Ascending aorta (tissue), 2 donors: ENCODE results near the gene PKD1L1. TPM values are rescaled to one million over a fixed set of nuclear protein-coding genes. Genes with fewer than 3 reads are reported as not detected.

ENCODE experiments used
- DNase-seq, 2 donors: peaks; one replicate each; pipeline ENCODE4 v3.0.0-alpha.2; 2019; ENCODE audit warnings: low spot score in 2 of 2
- H3K27ac ChIP-seq, 2 donors: fragments of 200-600 bp; sonication (generic); one replicate each; pipeline ENCODE4 v1.5.1; 2016 to 2017; ENCODE audit warnings: mild to moderate bottlenecking in 1 of 2
- H3K27me3 ChIP-seq: fragments of 200-600 bp; sonication (generic); one replicate; pipeline ENCODE4 v1.5.1; 2017
- H3K36me3 ChIP-seq, 2 donors: fragments of 200-600 bp; sonication (generic); one replicate each; pipeline ENCODE4 v1.5.1; 2016
- H3K4me1 ChIP-seq, 2 donors: fragments of 200-600 bp; sonication (generic); one replicate each; pipeline ENCODE4 v1.5.1; 2016 to 2017; ENCODE audit warnings: mild to moderate bottlenecking in 1 of 2
- H3K4me3 ChIP-seq, 2 donors: fragments of 200-600 bp; sonication (generic); one replicate each; pipeline ENCODE4 v1.5.1; 2016 to 2017; ENCODE audit warnings: mild to moderate bottlenecking in 1 of 2
- H3K9me3 ChIP-seq, 2 donors: fragments of 200-600 bp; sonication (generic); one replicate each; pipeline ENCODE4 v1.5.1; 2016
- CTCF ChIP-seq, 3 experiments: fragments of 200-600 bp in 2 of 3; fragments of 450-650 bp in 1 of 3; sonication (generic) in 2 of 3; IDR thresholded peaks; one replicate each; pipeline ENCODE4 v1.5.1; 2016 to 2019; ENCODE audit warnings: antibody characterized with exemption in 3 of 3, mild to moderate bottlenecking in 1 of 3, moderate library complexity in 1 of 3
- intact Hi-C: fragments of 100-400 bp; cut with DNase I; formaldehyde crosslinking; loops from one replicate; pipeline ENCODE4 v1.15.1; 2023
- total RNA-seq: library from RNA; depleted of rRNA; stranded (reverse); fragments of >200 nt; gene quantifications from one replicate; pipeline ENCODE4 v1.1.0, GENCODE V29; 2016

Gene PKD1L1
- total RNA-seq, 1 donor from 2014 or later: 1.1 TPM

- intact Hi-C loops: no loop called here
- no peak for DNase-seq
- Histone ChIP-seq H3K4me3 (no peak overlapping the region), H3K9me3 (no peaks in the 10 kb centered on the region), H3K36me3 (no peaks in the 10 kb centered on the region), H3K27ac (no peak overlapping the region), H3K27me3 (no peaks in the 10 kb centered on the region), H3K4me1 (no peaks in the 10 kb centered on the region)
- no peak for TF ChIP-seq CTCF (IDR thresholded peaks at IDR 0.05)
Measured at GRCh38 chr7:47893721-47894365, 54.4 kb downstream of the PKD1L1 start.

- intact Hi-C loops: no loop called here
- DNase-seq: no peak
- no peaks in the 10 kb centered on the region for H3K27me3 ChIP-seq
- no peak overlapping the region for H3K4me3 ChIP-seq
- no peaks in the 10 kb centered on the region for H3K4me1 ChIP-seq
- H3K27ac ChIP-seq: no peak overlapping the region
- no peak for TF ChIP-seq CTCF (IDR thresholded peaks at IDR 0.05)
- no peaks in the 10 kb centered on the region for H3K36me3 ChIP-seq
- H3K9me3 ChIP-seq: no peaks in the 10 kb centered on the region
Measured at GRCh38 chr7:47893238-47893637, 55.0 kb downstream of the PKD1L1 start.

GRCh38 chr7:47890606-47891005 is 57.7 kb downstream of the PKD1L1 start:
- H3K27me3 ChIP-seq: no peaks in the 10 kb centered on the region
- no peak overlapping the region for H3K4me3 ChIP-seq
- intact Hi-C loops: no loop called here
- no peaks in the 10 kb centered on the region for H3K36me3 ChIP-seq
- H3K9me3 ChIP-seq: no peaks in the 10 kb centered on the region
- no peak overlapping the region for H3K27ac ChIP-seq
- H3K4me1 ChIP-seq: no peaks in the 10 kb centered on the region
- DNase-seq: no peak
- TF ChIP-seq CTCF (IDR thresholded peaks at IDR 0.05): no peak

GRCh38 chr7:47890125-47890524 is 58.1 kb downstream of the PKD1L1 start:
- Histone ChIP-seq H3K27ac (no peak overlapping the region), H3K4me1 (no peaks in the 10 kb centered on the region), H3K4me3 (no peak overlapping the region), H3K36me3 (no peaks in the 10 kb centered on the region), H3K27me3 (no peaks in the 10 kb centered on the region), H3K9me3 (no peaks in the 10 kb centered on the region)
- no peak for TF ChIP-seq CTCF (IDR thresholded peaks at IDR 0.05)
- peak in 1 of 2 donors; percentile 42 for DNase-seq
- intact Hi-C loops: no loop called here

GRCh38 chr7:47889723-47890122 is 58.5 kb downstream of the PKD1L1 start:
- TF ChIP-seq CTCF (IDR thresholded peaks at IDR 0.05): no peak
- intact Hi-C loops: no loop called here
- Histone ChIP-seq H3K4me3 (no peak overlapping the region), H3K27me3 (no peaks in the 10 kb centered on the region), H3K36me3 (no peaks in the 10 kb centered on the region), H3K9me3 (no peaks in the 10 kb centered on the region), H3K4me1 (no peaks in the 10 kb centered on the region), H3K27ac (no peak overlapping the region)
- peak in 1 of 2 donors; percentile 41 for DNase-seq
